AG04449 (cell line): ENCODE measurements around the gene CMC4.
A peak's percentile ranks its signal among the peaks of the same experiment; 100 is the strongest.

Experiments used
- CTCF ChIA-PET: fragments of 350-600 bp; formaldehyde crosslinking; extraction: SDS; loops from one replicate; lab custom pipeline; 2021; ENCODE audit warnings: antibody characterized with exemption; lab: Yijun Ruan, JAX
- POLR2A ChIA-PET: fragments of 400-600, 350-600 bp; formaldehyde crosslinking; extraction: SDS; loops from one replicate; lab custom pipeline; 2020; ENCODE audit warnings: antibody characterized with exemption, inconsistent platforms; lab: Yijun Ruan, JAX
- DNase-seq: peaks from one replicate; pipeline ENCODE4 v3.0.0-alpha.2; 2010; ENCODE audit warnings: low read depth, low spot score
- H3K4me3 ChIP-seq: 2 replicates; pipeline ENCODE4 v1.5.1; 2011; ENCODE audit warnings: low read depth, mild to moderate bottlenecking, control low read depth, low read length
- CTCF ChIP-seq: IDR thresholded peaks from one replicate; pipeline ENCODE4 v1.5.1; 2011; ENCODE audit warnings: mild to moderate bottlenecking, moderate library complexity, low read length, control low read depth, inconsistent platforms; ENCODE audit not compliant: insufficient read depth; ENCODE audit errors: missing control alignments

The CMC4 gene

GRCh38 chrX:155094468-155095061 is 23.6 kb upstream of the CMC4 start:
- H3K4me3 ChIP-seq, result no peak overlapping the region
- no peak for DNase-seq
- ChIA-PET POLR2A (no interaction called here), CTCF (interaction anchor here (0.7 to 2.7 kb wide), 12 partner anchors 10 to 123 kb away, joined by 3 to 21 read pairs (median 4); no protein-coding TSS in a partner anchor)
- peak; percentile 32 for TF ChIP-seq CTCF

DNA sequence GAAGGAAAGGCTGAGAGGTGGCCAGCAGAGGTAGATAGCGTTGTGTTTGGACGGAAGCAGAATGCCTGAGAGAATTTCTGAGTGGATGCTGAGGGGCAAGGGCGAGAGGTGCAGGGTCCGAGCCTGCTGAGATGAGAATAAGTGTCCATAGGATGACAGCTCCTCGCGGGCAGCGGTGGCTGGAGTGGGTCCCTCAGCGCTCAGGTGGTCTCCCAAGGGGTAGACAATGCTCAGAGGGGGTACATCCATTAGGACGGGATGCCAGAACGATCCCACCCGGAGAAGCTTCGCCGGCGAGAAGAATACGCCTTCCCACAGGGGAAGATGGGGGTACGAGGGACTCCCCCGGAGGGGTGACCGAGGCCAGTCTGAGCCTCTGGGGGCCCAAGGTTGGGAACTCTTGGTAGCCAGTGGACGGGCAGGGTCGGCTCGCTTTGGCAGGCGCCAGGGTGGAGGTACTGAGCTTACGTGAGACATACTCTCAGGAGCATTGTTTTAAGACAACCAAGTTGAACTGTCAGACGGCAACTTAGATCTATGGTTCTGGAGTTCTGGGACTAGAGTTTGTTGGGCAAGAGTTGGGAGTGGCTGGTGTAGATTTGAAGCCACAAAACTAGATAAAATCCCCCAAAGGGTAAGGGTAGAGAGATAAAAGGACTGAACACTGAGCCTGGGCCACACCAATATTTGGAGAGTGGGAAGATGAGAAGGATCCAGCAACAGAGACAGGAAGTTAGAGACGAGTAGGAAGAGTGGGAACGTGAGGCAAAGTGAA is 16.2 kb upstream of the CMC4 start:
- no peak for DNase-seq
- H3K4me3 ChIP-seq, result no peak overlapping the region
- CTCF ChIA-PET, result interaction anchor here (0.7 to 1.9 kb wide), 9 partner anchors 10 to 169 kb away, joined by 3 to 8 read pairs (median 4); no protein-coding TSS in a partner anchor
- TF ChIP-seq CTCF, result no peak
- POLR2A ChIA-PET, result no interaction called here

DNA sequence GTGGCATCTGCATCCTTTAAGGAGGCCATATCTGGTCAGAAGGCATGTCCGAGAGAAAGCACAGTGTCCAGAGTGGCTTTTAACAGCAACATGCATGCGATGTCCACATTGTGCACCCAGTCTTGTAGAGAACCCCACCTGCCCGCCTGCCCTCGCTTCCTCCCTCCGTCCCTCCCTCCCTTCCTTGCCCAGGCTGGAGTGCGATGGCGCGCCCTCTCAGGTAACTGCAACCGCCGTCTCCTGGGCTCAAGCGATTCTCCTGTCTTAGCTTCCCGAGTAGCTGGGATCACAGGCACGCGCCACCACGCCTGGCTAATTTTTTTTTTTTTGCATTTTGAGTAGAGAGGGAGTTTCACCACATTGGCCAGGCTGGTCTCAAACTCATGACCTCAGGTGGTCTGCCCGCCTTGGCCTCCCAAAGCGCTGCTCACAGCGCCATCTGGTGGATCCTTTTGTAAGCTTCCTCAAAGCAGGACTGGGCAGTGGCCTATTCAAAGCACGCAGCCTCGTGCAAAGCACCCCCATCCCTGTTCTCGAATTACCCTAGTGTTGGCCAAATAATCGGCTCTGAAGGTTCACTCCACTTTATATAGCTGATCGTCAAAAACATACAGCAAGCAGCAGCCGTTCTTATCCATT is 15.4 kb upstream of the CMC4 start:
- DNase-seq, result no peak
- TF ChIP-seq CTCF, result peak; percentile 51
- ChIA-PET POLR2A (no interaction called here), CTCF (interaction anchor here (0.7 to 1.9 kb wide), 9 partner anchors 9 to 169 kb away, joined by 3 to 8 read pairs (median 4); no protein-coding TSS in a partner anchor)
- no peak overlapping the region for H3K4me3 ChIP-seq

GRCh38 chrX:155071694-155072280 is 851 bp upstream of the CMC4 start:
- ChIA-PET CTCF (interaction anchor here (0.6 kb wide), 1 partner anchor 22 kb away, joined by 3 read pairs; no protein-coding TSS in a partner anchor), POLR2A (no interaction called here)
- DNase-seq, result no peak
- no peak for TF ChIP-seq CTCF
- peak overlapping the region; percentile 71 for H3K4me3 ChIP-seq

DNA sequence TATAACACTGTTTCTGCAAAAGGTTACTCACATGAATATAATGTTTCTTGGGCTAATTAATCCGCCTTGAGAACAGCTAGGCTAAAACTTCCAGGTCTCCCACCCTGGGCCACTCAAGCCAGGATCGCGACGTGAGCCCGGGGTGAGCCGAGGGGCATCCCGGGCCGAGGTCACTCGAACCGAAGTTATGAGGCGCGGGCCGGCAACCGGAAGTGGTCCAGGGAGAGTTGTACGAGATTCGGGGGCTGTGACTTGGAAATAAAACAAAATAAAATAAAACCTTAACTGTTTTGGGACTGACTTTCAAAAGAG is 317 bp downstream of the CMC4 start:
- ChIA-PET CTCF (interaction anchor here (7.1 kb wide), 1 partner anchor 14 kb away, joined by 47 read pairs; no protein-coding TSS in a partner anchor), POLR2A (no interaction called here)
- no peak for DNase-seq
- peak overlapping the region; percentile 62 for H3K4me3 ChIP-seq
- TF ChIP-seq CTCF, result no peak

DNA sequence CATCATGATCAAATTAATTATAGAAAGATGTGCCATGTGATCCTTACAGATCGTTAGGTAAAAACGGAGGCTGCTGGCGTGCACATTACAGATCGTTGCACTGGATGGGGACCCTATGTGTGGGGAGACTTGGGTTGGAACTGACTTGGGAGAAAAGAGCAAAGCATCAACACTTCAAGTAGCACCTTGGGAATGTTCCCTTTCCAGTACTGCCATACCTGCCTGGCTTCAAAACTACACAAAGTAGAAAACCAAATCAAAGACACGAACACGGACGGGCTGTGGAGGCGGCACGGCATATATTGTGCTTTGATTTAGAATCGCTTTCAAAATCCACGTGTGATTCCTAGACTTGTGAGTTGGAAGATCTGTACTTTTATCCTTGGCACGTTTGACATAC is 898 bp downstream of the CMC4 start:
- POLR2A ChIA-PET, result no interaction called here
- CTCF ChIA-PET, result interaction anchor here (7.1 kb wide), 1 partner anchor 13 kb away, joined by 47 read pairs; no protein-coding TSS in a partner anchor
- no peak for TF ChIP-seq CTCF
- peak overlapping the region; percentile 62 for H3K4me3 ChIP-seq
- DNase-seq, result no peak
